ENCODE data around the gene PPIF.

The PPIF gene

GRCh38 chr10:79376751-79377556 lies 29.7 kb downstream of the PPIF start:
- Histone ChIP-seq H3K4me1 (ENCODE audit: control insufficient read depth in 1 of 2, insufficient read depth in 1 of 2, low read depth in 1 of 2, low read length in 1 of 2) (peaks cover 0 to 5% of the 10 kb centered on the region in 2 experiments), H3K27me3 (peaks cover 3% of the 10 kb centered on the region), H3K36me3 (no peaks in the 10 kb centered on the region), H3K9me3 (no peaks in the 10 kb centered on the region), H3K27ac (no peak overlapping the region), H3K4me3 (ENCODE audit: low read depth in 1 of 2, low read length in 1 of 2) (no peak overlapping the region)
- TF ChIP-seq CTCF (IDR thresholded peaks at IDR 0.05): no peak

DNA sequence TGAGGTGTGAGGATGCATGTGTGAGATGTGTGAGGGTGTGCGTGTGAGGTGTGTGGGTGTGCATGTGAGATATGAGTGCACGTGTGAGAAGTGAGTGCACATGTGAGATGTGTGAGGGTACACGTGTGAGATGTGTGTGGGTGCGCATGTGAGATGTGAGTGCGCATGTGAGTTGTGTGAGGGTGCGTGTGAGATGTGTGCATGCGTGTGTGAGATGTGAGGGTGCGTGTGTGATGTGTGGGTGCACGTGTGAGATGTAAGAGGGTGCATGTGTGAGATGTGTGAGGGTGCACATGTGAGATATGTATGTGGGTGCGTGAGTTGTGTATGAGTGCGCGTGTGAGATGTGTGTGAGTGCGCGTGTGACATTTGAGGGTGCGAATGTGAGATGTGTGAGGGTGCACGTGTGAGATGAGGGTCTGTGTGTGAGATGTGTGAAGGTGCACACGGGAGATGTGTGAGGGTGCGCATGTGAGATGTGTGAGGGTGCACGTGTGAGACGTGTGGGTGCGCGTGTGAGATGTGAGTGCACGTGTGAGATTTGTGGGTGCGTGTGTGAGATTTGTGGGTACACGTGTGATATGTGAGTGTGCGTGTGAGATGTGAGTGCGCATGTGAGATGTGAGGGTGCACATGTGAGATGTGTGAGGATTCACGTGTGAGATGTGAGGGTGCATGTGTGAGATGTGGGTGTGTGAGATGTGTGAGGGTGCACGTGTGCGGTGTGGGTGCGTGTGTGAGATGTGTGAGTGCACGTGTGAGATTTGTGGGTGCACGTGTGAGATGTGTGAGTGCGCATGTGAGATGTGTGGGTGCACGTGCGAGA lies 30.5 kb downstream of the PPIF start:
- TF ChIP-seq CTCF (IDR thresholded peaks at IDR 0.05): no peak
- no peaks in the 10 kb centered on the region for H3K36me3 ChIP-seq
- no peak overlapping the region for H3K4me3 ChIP-seq (ENCODE audit: low read depth in 1 of 2, low read length in 1 of 2)
- H3K9me3 ChIP-seq: no peaks in the 10 kb centered on the region
- peaks cover 0 to 5% of the 10 kb centered on the region in 2 experiments for H3K4me1 ChIP-seq (ENCODE audit: control insufficient read depth in 1 of 2, insufficient read depth in 1 of 2, low read depth in 1 of 2, low read length in 1 of 2)
- H3K27ac ChIP-seq: no peak overlapping the region
- H3K27me3 ChIP-seq: peaks cover 3% of the 10 kb centered on the region

DNA sequence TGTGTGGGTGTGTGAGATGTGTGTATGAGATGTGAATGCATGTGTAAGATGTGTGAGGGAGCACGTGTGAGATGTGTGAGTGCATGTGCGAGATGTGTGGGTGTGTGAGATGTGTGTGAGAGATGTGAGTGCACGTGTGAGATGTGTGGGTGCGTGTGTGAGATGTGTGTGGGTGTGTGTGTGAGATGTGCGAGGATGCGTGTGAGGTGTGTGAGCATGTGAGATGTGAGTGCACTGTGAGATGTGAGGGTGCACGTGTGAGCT lies 31.0 kb downstream of the PPIF start:
- no peak overlapping the region for H3K27ac ChIP-seq
- H3K4me3 ChIP-seq (ENCODE audit: low read depth in 1 of 2, low read length in 1 of 2): no peak overlapping the region
- no peaks in the 10 kb centered on the region for H3K9me3 ChIP-seq
- H3K36me3 ChIP-seq: no peaks in the 10 kb centered on the region
- H3K27me3 ChIP-seq: peaks cover 3% of the 10 kb centered on the region
- TF ChIP-seq CTCF (IDR thresholded peaks at IDR 0.05): no peak
- peaks cover 0 to 5% of the 10 kb centered on the region in 2 experiments for H3K4me1 ChIP-seq (ENCODE audit: control insufficient read depth in 1 of 2, insufficient read depth in 1 of 2, low read depth in 1 of 2, low read length in 1 of 2)

DNA sequence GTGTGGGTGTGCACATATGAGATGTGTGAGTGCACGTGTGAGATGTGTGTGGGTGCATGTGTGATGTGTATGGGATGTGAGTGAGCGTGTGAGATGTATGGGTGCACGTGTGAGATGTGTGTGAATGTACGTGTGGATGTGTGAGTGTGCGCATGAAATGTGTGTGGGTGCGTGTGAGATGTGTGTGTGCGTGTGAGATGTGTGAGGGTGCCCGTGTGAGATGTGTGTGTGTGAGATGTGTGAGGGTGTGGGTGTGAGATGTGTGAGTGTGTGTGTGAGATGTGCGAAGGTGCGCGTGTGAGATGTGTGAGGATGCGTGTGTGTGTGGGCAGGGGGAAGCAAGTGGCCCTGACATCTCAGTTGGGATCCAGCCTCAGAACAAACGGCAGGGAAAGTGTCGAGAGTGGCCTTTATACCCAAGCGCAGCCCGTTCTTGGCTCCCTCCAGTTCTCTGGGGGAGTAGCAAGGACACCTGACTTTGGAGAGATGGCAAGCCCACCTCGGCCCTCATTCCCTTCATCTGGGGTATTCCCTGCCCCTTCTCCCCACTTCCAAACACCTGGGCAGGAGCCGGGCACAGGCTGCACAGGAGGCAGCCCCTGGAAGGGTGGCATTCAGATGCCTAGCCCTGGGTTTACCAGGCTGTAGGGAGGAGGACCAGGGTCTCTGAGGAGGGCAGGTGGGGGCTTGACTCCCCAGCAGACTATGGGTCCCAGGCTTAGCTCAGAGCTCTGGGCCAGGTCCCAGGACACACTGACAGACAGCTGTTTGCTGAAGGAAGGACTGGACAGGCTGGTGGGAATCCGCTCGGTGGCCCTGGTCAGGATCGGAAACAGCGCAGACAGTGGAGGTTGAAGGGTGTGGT lies 31.6 kb downstream of the PPIF start:
- no peaks in the 10 kb centered on the region for H3K36me3 ChIP-seq
- no peak for TF ChIP-seq CTCF (IDR thresholded peaks at IDR 0.05)
- H3K27me3 ChIP-seq: peaks cover 3% of the 10 kb centered on the region
- H3K4me3 ChIP-seq (ENCODE audit: low read depth in 1 of 2, low read length in 1 of 2): no peak overlapping the region
- H3K27ac ChIP-seq: no peak overlapping the region
- peaks cover 0 to 5% of the 10 kb centered on the region in 2 experiments for H3K4me1 ChIP-seq (ENCODE audit: control insufficient read depth in 1 of 2, insufficient read depth in 1 of 2, low read depth in 1 of 2, low read length in 1 of 2)
- no peaks in the 10 kb centered on the region for H3K9me3 ChIP-seq

- no peaks in the 10 kb centered on the region for H3K9me3 ChIP-seq
- H3K36me3 ChIP-seq: no peaks in the 10 kb centered on the region
- H3K27me3 ChIP-seq: peaks cover 3% of the 10 kb centered on the region
- TF ChIP-seq CTCF (IDR thresholded peaks at IDR 0.05): no peak
- peaks cover 0 to 2% of the 10 kb centered on the region in 2 experiments for H3K4me1 ChIP-seq (ENCODE audit: control insufficient read depth in 1 of 2, insufficient read depth in 1 of 2, low read depth in 1 of 2, low read length in 1 of 2)
- H3K4me3 ChIP-seq (ENCODE audit: low read depth in 1 of 2, low read length in 1 of 2): no peak overlapping the region
- no peak overlapping the region for H3K27ac ChIP-seq
Measured at GRCh38 chr10:79379512-79380124, 32.3 kb downstream of the PPIF start.

Data from neutrophil (primary cell).